UCSD-AML1 (cell line): ENCODE results near the gene ASCC3.
"Not testable (repeated sequence)": the region's sequence is repeated elsewhere in the genome, so short reads cannot be mapped to it uniquely, and the experiment has no call there.

Experiments
- DNase-seq: peaks from one replicate; lab custom pipeline; 2025; ENCODE audit not compliant: unreplicated experiment; lab: John Stamatoyannopoulos, UW

ASCC3 gene

DNA sequence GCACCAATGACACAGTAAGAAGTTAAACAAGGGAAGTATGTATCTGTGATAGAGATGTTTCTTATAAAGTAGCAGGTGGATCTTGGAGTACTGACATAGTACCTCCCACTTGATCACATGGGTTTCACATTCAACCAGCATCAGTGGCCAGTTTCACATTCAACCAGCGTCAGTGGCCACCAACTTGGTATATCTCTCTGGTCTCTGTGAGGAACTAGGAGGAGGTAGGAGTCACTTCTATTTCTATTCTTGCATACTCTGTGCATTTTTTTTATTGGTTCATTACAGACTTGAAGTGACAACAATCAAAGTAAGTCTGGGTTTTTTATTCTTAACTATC is 216.1 kb downstream of the ASCC3 start:
- no peak for DNase-seq

DNA sequence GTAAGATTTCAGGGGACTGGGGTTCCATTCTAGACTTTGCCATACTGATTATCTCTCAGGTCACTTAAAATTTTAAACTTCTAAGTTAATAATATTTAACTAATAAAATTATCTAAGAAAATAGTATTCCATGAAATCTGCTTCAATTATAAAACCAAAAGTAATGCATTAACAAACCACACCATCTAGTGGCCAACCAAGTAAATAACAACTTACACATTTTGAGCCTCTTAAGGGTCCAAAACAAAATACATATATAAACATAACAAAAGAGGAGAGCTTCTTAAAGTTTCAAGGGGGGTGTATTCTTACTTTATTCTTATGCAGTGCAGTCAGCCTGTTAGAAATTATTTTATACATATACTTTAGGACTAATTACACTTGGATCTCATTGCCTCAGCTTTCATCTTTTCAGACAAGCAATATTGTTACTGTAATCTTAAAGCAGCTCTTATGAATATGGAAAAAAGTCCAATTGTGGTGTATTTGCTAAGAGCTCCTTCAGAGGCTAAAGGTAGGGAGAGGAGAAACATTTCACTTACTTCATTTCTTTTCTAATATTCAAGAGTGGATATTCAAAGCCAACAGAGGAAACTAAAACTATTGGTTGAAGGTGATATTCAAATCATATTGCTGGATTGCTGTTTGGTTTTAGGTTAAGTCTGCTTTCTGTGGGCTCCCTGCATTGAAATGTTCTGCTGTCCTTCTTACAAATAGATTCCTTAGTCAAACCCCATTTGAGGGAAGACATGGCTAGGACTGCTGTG is 216.7 kb downstream of the ASCC3 start:
- DNase-seq, result no peak

DNA sequence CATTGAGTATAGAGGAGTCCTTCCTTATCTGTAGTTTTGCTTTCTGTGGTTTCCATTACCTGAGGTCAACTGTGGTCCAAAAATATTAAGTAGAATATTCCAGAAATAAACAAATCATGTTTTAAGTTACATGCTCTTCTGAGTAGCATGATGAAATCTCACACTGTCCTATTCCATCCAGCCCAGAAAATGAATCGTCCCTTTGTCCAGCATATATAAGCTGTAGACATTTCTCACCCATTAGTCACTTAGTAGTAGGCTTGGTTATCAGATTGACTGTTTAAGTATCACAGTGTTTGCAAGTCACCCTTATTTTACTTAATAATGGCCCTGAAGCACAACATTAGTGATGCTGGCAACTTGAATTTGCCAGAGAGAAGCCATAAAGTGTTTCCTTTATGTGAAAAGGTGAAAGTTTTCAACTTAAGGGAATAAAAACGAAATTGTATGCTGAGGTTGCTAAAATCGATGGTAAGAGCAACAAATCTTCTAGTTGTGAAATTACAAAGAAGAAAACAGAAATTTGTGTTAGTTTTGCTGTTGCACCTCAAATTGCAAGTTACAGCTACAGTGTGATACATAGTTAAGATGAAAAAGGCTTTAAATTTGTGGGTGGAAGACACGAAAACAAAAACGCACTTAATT is 217.8 kb downstream of the ASCC3 start:
- DNase-seq, result no peak

GRCh38 chr6:100662264-100662663 is 218.9 kb downstream of the ASCC3 start:
- no peak for DNase-seq

- no peak for DNase-seq
Measured at GRCh38 chr6:100658486-100658885, 222.6 kb downstream of the ASCC3 start.

- no peak for DNase-seq
Measured at GRCh38 chr6:100657678-100658330, 223.3 kb downstream of the ASCC3 start.

DNA sequence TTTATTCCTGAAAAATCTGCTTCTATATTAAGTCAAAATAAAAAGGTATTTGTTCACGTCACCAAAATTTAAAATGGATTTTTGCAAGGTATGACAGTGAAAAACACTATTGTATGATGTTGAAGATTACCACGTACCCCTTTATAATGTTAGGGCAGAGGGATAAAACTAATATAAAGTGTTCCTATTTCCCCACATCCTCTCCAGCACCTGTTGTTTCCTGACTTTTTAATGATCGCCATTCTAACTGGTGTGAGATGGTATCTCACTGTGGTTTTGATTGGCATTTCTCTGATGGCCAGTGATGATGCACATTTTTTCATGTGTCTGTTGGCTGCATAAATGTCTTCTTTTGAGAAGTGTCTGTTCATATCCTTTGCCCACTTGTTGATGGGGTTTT is 240.0 kb downstream of the ASCC3 start:
- not testable (repeated sequence) for DNase-seq

- no peak for DNase-seq
Measured at GRCh38 chr6:100633096-100633777, 247.9 kb downstream of the ASCC3 start.

GRCh38 chr6:100630536-100630935 is 250.6 kb downstream of the ASCC3 start:
- no peak for DNase-seq

DNA sequence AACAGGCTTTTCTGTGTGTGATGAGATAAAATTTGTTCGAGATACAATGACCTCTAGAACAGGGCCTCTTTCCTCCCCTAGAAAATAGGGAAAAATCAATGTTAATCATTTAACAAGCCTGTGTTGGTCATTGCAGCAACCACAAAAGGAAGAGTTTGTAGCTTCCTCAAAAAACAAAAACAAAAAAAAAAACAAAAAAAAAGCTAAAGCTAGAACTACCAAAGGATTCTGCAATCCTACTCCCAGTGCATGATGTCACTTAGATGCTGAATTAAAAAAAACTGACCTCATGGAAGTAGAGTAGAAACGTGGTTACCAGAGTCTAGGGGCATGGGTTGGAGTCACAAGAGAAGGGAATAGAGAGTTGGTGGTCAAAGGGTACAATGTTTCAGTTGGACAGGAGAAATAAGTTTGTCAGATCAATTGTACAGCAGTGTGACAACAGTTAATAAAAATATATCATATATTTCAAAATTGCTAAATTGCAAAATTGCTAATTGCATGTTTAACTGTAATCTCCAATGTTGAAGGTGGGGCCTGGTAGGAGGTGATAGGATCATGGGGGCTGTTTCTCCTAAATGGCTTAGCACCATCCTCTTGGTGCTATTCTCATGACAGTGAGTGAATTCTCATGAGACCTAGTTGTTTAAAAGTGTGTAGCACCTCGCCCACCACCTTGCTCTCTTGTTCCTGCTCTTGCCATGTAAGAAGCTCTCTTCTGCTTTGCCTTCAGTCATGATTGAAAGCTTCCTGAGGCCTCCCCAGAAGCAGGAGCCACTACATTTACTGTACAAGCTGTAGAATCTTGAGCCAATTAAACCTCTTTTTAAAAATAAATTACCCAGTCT is 253.0 kb downstream of the ASCC3 start:
- no peak for DNase-seq

GRCh38 chr6:100626721-100627120 is 254.4 kb downstream of the ASCC3 start:
- DNase-seq, result no peak

DNA sequence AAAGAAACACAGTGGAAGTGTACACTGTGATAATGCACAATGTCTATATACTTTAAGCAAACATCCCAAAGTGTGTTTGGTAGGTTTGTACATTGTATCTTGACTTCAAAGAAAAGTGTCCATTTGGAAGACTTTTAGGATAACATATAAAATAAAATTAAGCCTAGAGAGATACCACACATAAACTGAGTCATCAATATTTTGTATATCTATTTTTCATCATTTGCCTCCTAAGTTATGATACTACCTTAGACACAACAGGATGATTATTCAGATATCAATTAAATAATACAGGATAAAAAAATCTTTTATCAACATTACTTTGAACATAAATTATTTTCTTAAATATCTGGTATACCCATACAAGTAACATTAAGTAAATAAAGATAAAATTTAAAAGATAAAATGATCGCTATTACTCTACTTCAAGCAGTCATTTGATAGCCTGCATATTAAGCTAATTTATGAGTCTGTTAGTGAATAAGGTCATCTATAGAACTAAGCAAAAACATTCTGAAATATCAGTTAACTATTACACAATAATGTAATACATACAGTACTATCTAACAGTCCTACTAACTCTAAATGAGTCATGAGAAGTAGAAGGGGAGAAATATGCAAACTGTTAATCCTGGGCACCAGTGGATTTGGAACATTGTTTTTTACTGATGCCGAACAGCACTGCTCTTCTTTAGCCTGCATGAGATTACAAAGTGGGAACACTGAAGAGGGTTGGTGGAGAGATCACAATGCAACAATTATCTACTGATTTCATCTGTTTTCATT is 258.0 kb downstream of the ASCC3 start:
- no peak for DNase-seq

DNA sequence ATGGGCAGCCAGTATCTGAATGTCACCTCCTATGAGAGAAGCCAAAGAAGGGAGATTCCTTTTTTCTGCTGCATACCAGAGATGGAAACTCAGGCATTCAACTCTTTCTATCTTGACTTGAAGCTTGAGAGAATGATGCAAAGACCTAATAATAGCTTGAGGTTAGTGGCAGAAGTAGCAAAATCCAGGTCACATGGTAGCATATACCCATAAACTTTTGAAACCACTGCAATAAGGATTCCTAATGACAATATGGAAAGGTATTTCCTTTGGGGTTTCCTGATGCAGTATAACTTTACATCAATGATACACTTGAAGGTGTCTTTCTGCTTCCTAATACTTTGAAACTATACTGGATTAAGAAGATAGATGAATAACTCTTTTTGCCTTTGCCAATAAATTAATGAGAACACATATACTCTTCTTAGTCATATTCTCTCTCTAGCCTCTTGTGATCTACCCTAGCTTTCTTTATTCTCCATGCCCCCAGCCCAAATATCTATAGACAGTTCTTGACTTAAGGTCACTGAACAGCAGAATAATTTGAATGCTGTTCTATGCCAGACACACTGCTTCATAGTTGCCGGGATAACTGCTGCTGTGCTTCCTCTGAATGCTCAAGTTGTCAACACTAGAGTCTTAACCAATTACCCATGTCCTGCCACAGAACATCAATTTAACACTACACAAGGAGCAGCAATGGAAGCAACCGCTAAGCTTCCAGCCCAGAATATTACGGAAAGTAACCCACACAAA is 260.9 kb downstream of the ASCC3 start:
- DNase-seq, result no peak

- no peak for DNase-seq
Measured at GRCh38 chr6:100618351-100618671, 262.8 kb downstream of the ASCC3 start.

GRCh38 chr6:100617633-100618350 is 263.3 kb downstream of the ASCC3 start:
- no peak for DNase-seq

- DNase-seq, result no peak
Measured at GRCh38 chr6:100614933-100615332, 266.2 kb downstream of the ASCC3 start.

- no peak for DNase-seq
Measured at GRCh38 chr6:100614386-100614785, 266.7 kb downstream of the ASCC3 start.

DNA sequence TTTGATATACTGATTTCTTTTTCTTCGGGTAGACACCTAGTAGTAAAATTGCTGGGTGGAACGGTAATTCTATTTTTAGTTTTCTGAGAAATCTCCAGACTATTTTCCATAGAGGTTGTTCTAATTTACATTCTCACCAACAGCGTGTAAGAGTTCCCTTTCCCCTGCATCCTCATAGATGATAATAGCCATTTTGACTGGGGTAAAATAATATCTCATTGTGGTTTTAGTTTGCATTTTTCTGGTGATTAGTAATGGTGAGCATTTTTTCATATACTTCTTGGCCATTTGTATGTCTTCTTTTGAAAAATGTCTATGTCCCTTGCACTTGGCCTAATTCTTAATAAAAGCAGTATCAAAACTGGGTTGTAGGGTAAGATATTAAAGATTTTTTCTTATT is 267.5 kb downstream of the ASCC3 start:
- no peak for DNase-seq

GRCh38 chr6:100612094-100612493 is 269.0 kb downstream of the ASCC3 start:
- DNase-seq, result no peak
